CD4-positive, alpha-beta T cell (primary cell): ENCODE data around the gene ANO9. TPM values are rescaled to one million over a fixed set of nuclear protein-coding genes. Genes with fewer than 3 reads are reported as not detected.

ENCODE experiments used
- ATAC-seq: fragments of 200-7000 bp; cut with Tn5 transposase; one replicate; pipeline ENCODE4 v1.10.0; 2022; ENCODE audit warnings: mild to moderate bottlenecking; ENCODE audit not compliant: poor library complexity
- CTCF ChIA-PET: fragments of 350-600 bp; sonication (Branson Sonifier 250); formaldehyde crosslinking; loops from one replicate; lab custom pipeline; 2021; ENCODE audit warnings: antibody characterized with exemption, inconsistent platforms; lab: Charles Lee
- POLR2A ChIA-PET: fragments of 350-600 bp; sonication (Branson Sonifier 250); formaldehyde crosslinking; loops from one replicate; lab custom pipeline; 2021; ENCODE audit warnings: antibody characterized with exemption, inconsistent platforms; lab: Charles Lee
- DNase-seq, 14 experiments: peaks; one replicate each; pipeline ENCODE4 v3.0.0-alpha.2; 2013 to 2020; ENCODE audit warnings: mixed read lengths in 2 of 14
- H3K27ac ChIP-seq, 2 donors: one replicate each; pipeline versions ENCODE4 v1.5.1 to v1.7.0; 2013; ENCODE audit warnings: low read length in 2 of 2, low read depth in 1 of 2, mild to moderate bottlenecking in 1 of 2
- H3K27me3 ChIP-seq, 2 experiments: 1 replicate in 1 of 2; 2 replicates in 1 of 2; pipeline versions ENCODE4 v1.6.1 to v1.7.0; 2013; ENCODE audit warnings: low read length in 2 of 2, control low read depth in 1 of 2, mild to moderate bottlenecking in 1 of 2, moderate library complexity in 1 of 2; ENCODE audit not compliant: insufficient read depth in 2 of 2, control insufficient read depth in 1 of 2
- H3K36me3 ChIP-seq: one replicate; pipeline ENCODE4 v1.6.1; 2013; ENCODE audit warnings: low read length, control low read depth; ENCODE audit not compliant: insufficient read depth
- H3K4me1 ChIP-seq: one replicate; pipeline ENCODE4 v1.6.1; 2013; ENCODE audit warnings: low read length, control low read depth; ENCODE audit not compliant: insufficient read depth
- H3K4me3 ChIP-seq: one replicate; pipeline ENCODE4 v1.5.1; 2013; ENCODE audit warnings: mild to moderate bottlenecking, low read length, moderate library complexity
- H3K9me3 ChIP-seq, 2 experiments: 1 replicate in 1 of 2; 2 replicates in 1 of 2; pipeline versions ENCODE4 v1.6.1 to v1.7.0; 2013; ENCODE audit warnings: low read length in 2 of 2, mild to moderate bottlenecking in 2 of 2, control low read depth in 1 of 2, moderate library complexity in 1 of 2; ENCODE audit not compliant: control insufficient read depth in 1 of 2, insufficient read depth in 1 of 2
- H3K27ac Mint-ChIP-seq: one replicate; pipeline ENCODE4 v1.8.0; 2020; ENCODE audit warnings: mixed read lengths
- H3K27me3 Mint-ChIP-seq: one replicate; pipeline ENCODE4 v1.8.0; 2021; ENCODE audit warnings: mixed read lengths
- H3K36me3 Mint-ChIP-seq: one replicate; pipeline ENCODE4 v1.8.0; 2021; ENCODE audit warnings: low read depth, mixed read lengths
- H3K4me1 Mint-ChIP-seq: one replicate; pipeline ENCODE4 v1.8.0; 2021; ENCODE audit warnings: low read depth, mixed read lengths
- H3K4me3 Mint-ChIP-seq: one replicate; pipeline ENCODE4 v1.8.0; 2020; ENCODE audit warnings: mild to moderate bottlenecking, mixed read lengths
- H3K9me3 Mint-ChIP-seq: one replicate; pipeline ENCODE4 v1.8.0; 2020; ENCODE audit warnings: mixed read lengths
- intact Hi-C, 2 experiments: fragments of 100-400 bp; cut with DNase I in 1 of 2; cut with micrococcal nuclease in 1 of 2; formaldehyde crosslinking; loops; one replicate each; pipeline versions ENCODE4 v1.15.1 to v1.9.0; 2023 to 2025; cut with DNase I, micrococcal nuclease
- total RNA-seq, 174 experiments: library from RNA in 2 of 174; stranded (reverse) in 2 of 174; gene quantifications; one replicate each; pipeline ENCODE4 v1.2.3 and lab custom pipeline; 2021 to 2026
- TF ChIP-seq, protein P1 (sequence below): fragments of 200-600 bp; IDR thresholded peaks from one replicate; pipeline ENCODE4 v1.8.0; 2022; ENCODE audit warnings: antibody characterized with exemption, mild to moderate bottlenecking

Gene ANO9
- total RNA-seq, 2 experiments from 2014 or later = 109 to 114 TPM

- Mint-ChIP-seq H3K27me3 (no peaks in the 10 kb centered on the region), H3K4me3 (no peak overlapping the region), H3K9me3 (no peaks in the 10 kb centered on the region), H3K27ac (no peak overlapping the region), H3K4me1 (no peaks in the 10 kb centered on the region), H3K36me3 (no peaks in the 10 kb centered on the region)
- no peak overlapping the region for H3K27ac ChIP-seq
- no peaks in the 10 kb centered on the region for H3K36me3 ChIP-seq
- no peaks in the 10 kb centered on the region for H3K4me1 ChIP-seq
- ChIA-PET CTCF (no interaction called here), POLR2A (no interaction called here)
- TF ChIP-seq, protein P1, sequence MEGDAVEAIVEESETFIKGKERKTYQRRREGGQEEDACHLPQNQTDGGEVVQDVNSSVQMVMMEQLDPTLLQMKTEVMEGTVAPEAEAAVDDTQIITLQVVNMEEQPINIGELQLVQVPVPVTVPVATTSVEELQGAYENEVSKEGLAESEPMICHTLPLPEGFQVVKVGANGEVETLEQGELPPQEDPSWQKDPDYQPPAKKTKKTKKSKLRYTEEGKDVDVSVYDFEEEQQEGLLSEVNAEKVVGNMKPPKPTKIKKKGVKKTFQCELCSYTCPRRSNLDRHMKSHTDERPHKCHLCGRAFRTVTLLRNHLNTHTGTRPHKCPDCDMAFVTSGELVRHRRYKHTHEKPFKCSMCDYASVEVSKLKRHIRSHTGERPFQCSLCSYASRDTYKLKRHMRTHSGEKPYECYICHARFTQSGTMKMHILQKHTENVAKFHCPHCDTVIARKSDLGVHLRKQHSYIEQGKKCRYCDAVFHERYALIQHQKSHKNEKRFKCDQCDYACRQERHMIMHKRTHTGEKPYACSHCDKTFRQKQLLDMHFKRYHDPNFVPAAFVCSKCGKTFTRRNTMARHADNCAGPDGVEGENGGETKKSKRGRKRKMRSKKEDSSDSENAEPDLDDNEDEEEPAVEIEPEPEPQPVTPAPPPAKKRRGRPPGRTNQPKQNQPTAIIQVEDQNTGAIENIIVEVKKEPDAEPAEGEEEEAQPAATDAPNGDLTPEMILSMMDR = no peak
- no peak overlapping the region for H3K4me3 ChIP-seq
- H3K27me3 ChIP-seq = no peaks in the 10 kb centered on the region
- ATAC-seq (no peak), DNase-seq (peak in 1 of 14 experiments; percentile 13)
- intact Hi-C loops = no loop called here
- H3K9me3 ChIP-seq = peaks cover 0 to 3% of the 10 kb centered on the region in 2 experiments
Observed at GRCh38 chr11:486189-486588, 44.4 kb upstream of the ANO9 start.

DNA sequence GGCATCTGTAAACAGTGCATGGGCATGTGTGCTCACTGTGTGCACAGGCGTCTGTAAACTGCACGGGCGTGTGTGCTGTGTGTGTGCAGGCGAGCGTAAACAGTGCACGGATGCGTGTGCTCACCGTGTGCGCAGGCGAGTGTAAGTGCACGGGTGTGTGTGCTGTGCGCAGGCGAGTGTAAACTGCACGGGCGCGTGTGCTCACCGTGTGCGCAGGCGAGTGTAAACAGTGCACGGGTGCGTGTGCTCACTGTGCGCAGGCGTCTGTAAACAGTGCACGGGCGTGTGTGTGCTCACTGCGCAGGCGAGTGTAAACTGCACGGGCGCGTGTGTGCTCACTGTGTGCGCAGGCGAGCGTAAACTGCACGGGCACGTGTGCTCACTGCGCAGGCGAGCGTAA lies 42.8 kb upstream of the ANO9 start:
- ChIA-PET CTCF (no interaction called here), POLR2A (no interaction called here)
- ATAC-seq = no peak
- Mint-ChIP-seq H3K27me3 (no peaks in the 10 kb centered on the region), H3K27ac (no peak overlapping the region), H3K9me3 (no peaks in the 10 kb centered on the region), H3K4me1 (no peaks in the 10 kb centered on the region), H3K36me3 (no peaks in the 10 kb centered on the region), H3K4me3 (no peak overlapping the region)
- Histone ChIP-seq H3K27ac (no peak overlapping the region), H3K9me3 (peaks cover 0 to 3% of the 10 kb centered on the region in 2 experiments), H3K4me3 (no peak overlapping the region), H3K36me3 (no peaks in the 10 kb centered on the region), H3K27me3 (no peaks in the 10 kb centered on the region), H3K4me1 (no peaks in the 10 kb centered on the region)
- TF ChIP-seq, protein P1 = no peak
- no peak for DNase-seq
- intact Hi-C loops = no loop called here

GRCh38 chr11:479311-479710 lies 37.5 kb upstream of the ANO9 start:
- ATAC-seq = no peak
- POLR2A ChIA-PET = no interaction called here
- DNase-seq = no peak
- no peaks in the 10 kb centered on the region for H3K9me3 Mint-ChIP-seq
- Histone ChIP-seq H3K4me1 (no peaks in the 10 kb centered on the region), H3K27ac (no peak overlapping the region), H3K9me3 (no peaks in the 10 kb centered on the region), H3K4me3 (no peak overlapping the region), H3K36me3 (no peaks in the 10 kb centered on the region), H3K27me3 (no peaks in the 10 kb centered on the region)
- TF ChIP-seq, protein P1 = no peak
- no peaks in the 10 kb centered on the region for H3K27me3 Mint-ChIP-seq
- H3K36me3 Mint-ChIP-seq = no peaks in the 10 kb centered on the region
- intact Hi-C loops = no loop called here
- CTCF ChIA-PET = no interaction called here
- H3K4me1 Mint-ChIP-seq = no peaks in the 10 kb centered on the region
- H3K4me3 Mint-ChIP-seq = no peak overlapping the region
- no peak overlapping the region for H3K27ac Mint-ChIP-seq
